ENCODE data around the gene SFT2D3. TPM values are rescaled to one million over a fixed set of nuclear protein-coding genes. Genes with fewer than 3 reads are reported as not detected.

Gene SFT2D3
- total RNA-seq, 1 donor = 5.8 TPM

GRCh38 chr2:127656569-127657231 is 44.6 kb upstream of the SFT2D3 start:
- no peaks in the 10 kb centered on the region for H3K36me3 ChIP-seq (ENCODE audit: insufficient read depth, low read length)
- H3K27ac ChIP-seq (ENCODE audit: low read depth, low read length) = no peak overlapping the region
- no peaks in the 10 kb centered on the region for H4K20me1 ChIP-seq (ENCODE audit: insufficient read depth, low read length)
- no peak overlapping the region for H3K4me2 ChIP-seq (ENCODE audit: insufficient read depth, low read length)
- DNase-seq (ENCODE audit: insufficient read length, low spot score, missing footprints) = no peak
- no peaks in the 10 kb centered on the region for H3K9me3 ChIP-seq (ENCODE audit: low read depth, low read length)
- TF ChIP-seq CTCF (IDR thresholded peaks at IDR 0.05; ENCODE audit: extremely low read depth, low read depth, low read length) = no peak
- no peak overlapping the region for H3K4me3 ChIP-seq (ENCODE audit: insufficient read depth, low read length)
- no peaks in the 10 kb centered on the region for H3K27me3 ChIP-seq (ENCODE audit: insufficient read depth, low read length)
- no peaks in the 10 kb centered on the region for H3K79me2 ChIP-seq (ENCODE audit: insufficient read depth, low read length)
- no peak overlapping the region for H2AFZ ChIP-seq (ENCODE audit: low read length)
- H3K4me1 ChIP-seq (ENCODE audit: insufficient read depth, low read length) = no peaks in the 10 kb centered on the region

GRCh38 chr2:127657232-127657595 is 44.1 kb upstream of the SFT2D3 start:
- H3K4me2 ChIP-seq (ENCODE audit: insufficient read depth, low read length) = no peak overlapping the region
- DNase-seq (ENCODE audit: insufficient read length, low spot score, missing footprints) = no peak
- H3K79me2 ChIP-seq (ENCODE audit: insufficient read depth, low read length) = no peaks in the 10 kb centered on the region
- H4K20me1 ChIP-seq (ENCODE audit: insufficient read depth, low read length) = no peaks in the 10 kb centered on the region
- H3K36me3 ChIP-seq (ENCODE audit: insufficient read depth, low read length) = no peaks in the 10 kb centered on the region
- H3K27me3 ChIP-seq (ENCODE audit: insufficient read depth, low read length) = no peaks in the 10 kb centered on the region
- no peak overlapping the region for H2AFZ ChIP-seq (ENCODE audit: low read length)
- no peak overlapping the region for H3K4me3 ChIP-seq (ENCODE audit: insufficient read depth, low read length)
- no peak for TF ChIP-seq CTCF (IDR thresholded peaks at IDR 0.05; ENCODE audit: extremely low read depth, low read depth, low read length)
- H3K27ac ChIP-seq (ENCODE audit: low read depth, low read length) = no peak overlapping the region
- no peaks in the 10 kb centered on the region for H3K9me3 ChIP-seq (ENCODE audit: low read depth, low read length)
- no peaks in the 10 kb centered on the region for H3K4me1 ChIP-seq (ENCODE audit: insufficient read depth, low read length)

GRCh38 chr2:127658146-127658545 is 43.2 kb upstream of the SFT2D3 start:
- Histone ChIP-seq H3K79me2 (ENCODE audit: insufficient read depth, low read length) (no peaks in the 10 kb centered on the region), H3K36me3 (ENCODE audit: insufficient read depth, low read length) (no peaks in the 10 kb centered on the region), H3K27me3 (ENCODE audit: insufficient read depth, low read length) (peaks cover 5% of the 10 kb centered on the region), H3K4me2 (ENCODE audit: insufficient read depth, low read length) (no peak overlapping the region), H3K4me3 (ENCODE audit: insufficient read depth, low read length) (no peak overlapping the region), H3K9me3 (ENCODE audit: low read depth, low read length) (no peaks in the 10 kb centered on the region), H4K20me1 (ENCODE audit: insufficient read depth, low read length) (no peaks in the 10 kb centered on the region), H3K27ac (ENCODE audit: low read depth, low read length) (no peak overlapping the region), H3K4me1 (ENCODE audit: insufficient read depth, low read length) (no peaks in the 10 kb centered on the region), H2AFZ (ENCODE audit: low read length) (no peak overlapping the region)
- no peak for TF ChIP-seq CTCF (IDR thresholded peaks at IDR 0.05; ENCODE audit: extremely low read depth, low read depth, low read length)
- peak; percentile 51 for DNase-seq (ENCODE audit: insufficient read length, low spot score, missing footprints)

DNA sequence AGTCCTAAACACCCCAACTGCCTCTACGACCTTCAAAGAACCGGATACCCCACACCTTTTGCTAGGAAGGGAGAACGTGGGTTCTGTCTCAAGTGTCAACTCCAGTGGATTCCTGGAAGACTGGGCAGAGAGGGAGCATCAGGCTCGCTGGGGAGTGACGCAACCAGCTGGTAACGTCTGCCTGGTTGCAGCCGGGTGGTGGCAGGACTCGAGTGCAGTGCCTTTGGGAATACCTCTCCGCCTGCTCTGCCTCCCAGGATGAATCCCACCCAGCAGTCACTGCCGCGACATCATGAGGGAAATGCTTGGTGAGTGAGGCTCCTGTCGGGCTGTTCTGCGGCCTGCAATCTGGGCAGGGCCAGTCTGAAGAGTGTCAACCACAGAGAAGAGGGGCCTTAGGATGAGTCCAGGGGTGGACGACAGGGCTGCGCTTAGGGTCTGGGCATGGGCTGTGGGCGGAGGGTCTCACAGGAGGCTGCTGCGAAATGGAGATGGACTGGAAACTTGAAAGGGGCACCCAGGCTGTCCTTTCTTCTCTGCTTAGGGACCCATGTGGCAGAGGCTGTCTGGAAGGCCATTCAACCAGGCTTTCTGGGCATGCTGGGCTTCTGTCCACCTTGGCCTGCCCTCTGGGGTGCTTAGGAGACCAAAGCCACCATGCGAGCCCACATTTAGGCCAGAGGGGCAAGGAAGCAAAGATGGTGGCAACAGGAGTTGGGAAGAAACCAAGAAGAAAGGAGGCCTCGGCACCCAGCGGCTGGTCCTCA is 42.5 kb upstream of the SFT2D3 start:
- H3K27me3 ChIP-seq (ENCODE audit: insufficient read depth, low read length) = peaks cover 11% of the 10 kb centered on the region
- TF ChIP-seq CTCF (IDR thresholded peaks at IDR 0.05; ENCODE audit: extremely low read depth, low read depth, low read length) = no peak
- H3K4me1 ChIP-seq (ENCODE audit: insufficient read depth, low read length) = no peaks in the 10 kb centered on the region
- H2AFZ ChIP-seq (ENCODE audit: low read length) = no peak overlapping the region
- no peaks in the 10 kb centered on the region for H3K36me3 ChIP-seq (ENCODE audit: insufficient read depth, low read length)
- peak; percentile 65 for DNase-seq (ENCODE audit: insufficient read length, low spot score, missing footprints)
- H4K20me1 ChIP-seq (ENCODE audit: insufficient read depth, low read length) = no peaks in the 10 kb centered on the region
- no peaks in the 10 kb centered on the region for H3K9me3 ChIP-seq (ENCODE audit: low read depth, low read length)
- no peak overlapping the region for H3K4me2 ChIP-seq (ENCODE audit: insufficient read depth, low read length)
- H3K4me3 ChIP-seq (ENCODE audit: insufficient read depth, low read length) = no peak overlapping the region
- H3K27ac ChIP-seq (ENCODE audit: low read depth, low read length) = no peak overlapping the region
- no peaks in the 10 kb centered on the region for H3K79me2 ChIP-seq (ENCODE audit: insufficient read depth, low read length)

Measured in osteoblast (primary cell).